ENCODE results near the gene THSD7B.
"Not testable (repeated sequence)": the region's sequence is repeated elsewhere in the genome, so short reads cannot be mapped to it uniquely, and the experiment has no call there.

- not testable (repeated sequence) for TF ChIP-seq EZH2phosphoT487 (IDR thresholded peaks at IDR 0.05; ENCODE audit: insufficient read depth, low read depth); EZH2 (IDR thresholded peaks at IDR 0.05; ENCODE audit: insufficient read depth, poor library complexity, severe bottlenecking)
Measured at GRCh38 chr2:137101814-137102213, 336.5 kb downstream of the THSD7B start.
